ENCODE results near the gene AKT3. TPM values are rescaled to one million over a fixed set of nuclear protein-coding genes. Genes with fewer than 3 reads are reported as not detected.

Gene AKT3
- total and polyA plus RNA-seq, 2 experiments from 2014 or later = 3.5 to 13.0 TPM

DNA sequence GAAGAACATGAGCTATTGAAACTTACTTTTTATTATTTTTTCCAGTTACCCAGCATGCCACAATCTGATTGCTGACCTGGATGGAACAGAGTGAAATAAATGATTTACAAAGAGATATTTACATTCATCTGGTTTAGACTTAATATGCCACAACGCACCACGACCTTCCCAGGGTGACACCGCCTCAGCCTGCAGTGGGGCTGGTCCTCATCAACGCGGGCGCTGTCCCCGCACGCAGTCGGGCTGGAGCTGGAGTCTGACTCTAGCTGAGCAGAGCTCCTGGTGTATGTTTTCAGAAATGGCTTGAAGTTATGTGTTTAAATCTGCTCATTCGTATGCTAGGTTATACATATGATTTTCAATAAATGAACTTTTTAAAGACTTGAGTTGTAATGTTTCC is 350.3 kb downstream of the AKT3 start:
- no peaks in the 10 kb centered on the region for H3K9me3 ChIP-seq (ENCODE audit: low read depth)
- H3K79me2 ChIP-seq = no peaks in the 10 kb centered on the region
- H3K4me3 ChIP-seq = no peak overlapping the region
- H3K9me2 ChIP-seq (replicated peaks; ENCODE audit: insufficient read depth) = no peaks in the 10 kb centered on the region
- no peaks in the 10 kb centered on the region for H4K20me1 ChIP-seq (ENCODE audit: insufficient read depth, poor library complexity, severe bottlenecking)
- no peak for TF ChIP-seq EZH2phosphoT487 (IDR thresholded peaks at IDR 0.05; ENCODE audit: low read depth, severe bottlenecking, unreplicated experiment)
- TF ChIP-seq EZH2 (IDR thresholded peaks at IDR 0.05; ENCODE audit: borderline replicate concordance) = no peak
- TF ChIP-seq, protein P1, sequence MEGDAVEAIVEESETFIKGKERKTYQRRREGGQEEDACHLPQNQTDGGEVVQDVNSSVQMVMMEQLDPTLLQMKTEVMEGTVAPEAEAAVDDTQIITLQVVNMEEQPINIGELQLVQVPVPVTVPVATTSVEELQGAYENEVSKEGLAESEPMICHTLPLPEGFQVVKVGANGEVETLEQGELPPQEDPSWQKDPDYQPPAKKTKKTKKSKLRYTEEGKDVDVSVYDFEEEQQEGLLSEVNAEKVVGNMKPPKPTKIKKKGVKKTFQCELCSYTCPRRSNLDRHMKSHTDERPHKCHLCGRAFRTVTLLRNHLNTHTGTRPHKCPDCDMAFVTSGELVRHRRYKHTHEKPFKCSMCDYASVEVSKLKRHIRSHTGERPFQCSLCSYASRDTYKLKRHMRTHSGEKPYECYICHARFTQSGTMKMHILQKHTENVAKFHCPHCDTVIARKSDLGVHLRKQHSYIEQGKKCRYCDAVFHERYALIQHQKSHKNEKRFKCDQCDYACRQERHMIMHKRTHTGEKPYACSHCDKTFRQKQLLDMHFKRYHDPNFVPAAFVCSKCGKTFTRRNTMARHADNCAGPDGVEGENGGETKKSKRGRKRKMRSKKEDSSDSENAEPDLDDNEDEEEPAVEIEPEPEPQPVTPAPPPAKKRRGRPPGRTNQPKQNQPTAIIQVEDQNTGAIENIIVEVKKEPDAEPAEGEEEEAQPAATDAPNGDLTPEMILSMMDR (IDR thresholded peaks at IDR 0.05; ENCODE audit: poor library complexity) = no peak
- no peaks in the 10 kb centered on the region for H3K4me1 ChIP-seq (ENCODE audit: insufficient read depth)
- 96% methylated on average over 10 of the region's 10 CpGs for WGBS (ENCODE audit: low lambda C conversion rate, missing lambda C conversion rate)
- no peak overlapping the region for H3K27ac ChIP-seq
- H3K4me2 ChIP-seq = no peak overlapping the region
- no peak for DNase-seq (ENCODE audit: low spot score)
- H3K27me3 ChIP-seq = no peaks in the 10 kb centered on the region
- no peaks in the 10 kb centered on the region for H3K36me3 ChIP-seq (replicated peaks; ENCODE audit: insufficient read depth, low read depth)
- no peak overlapping the region for H2AFZ ChIP-seq

DNA sequence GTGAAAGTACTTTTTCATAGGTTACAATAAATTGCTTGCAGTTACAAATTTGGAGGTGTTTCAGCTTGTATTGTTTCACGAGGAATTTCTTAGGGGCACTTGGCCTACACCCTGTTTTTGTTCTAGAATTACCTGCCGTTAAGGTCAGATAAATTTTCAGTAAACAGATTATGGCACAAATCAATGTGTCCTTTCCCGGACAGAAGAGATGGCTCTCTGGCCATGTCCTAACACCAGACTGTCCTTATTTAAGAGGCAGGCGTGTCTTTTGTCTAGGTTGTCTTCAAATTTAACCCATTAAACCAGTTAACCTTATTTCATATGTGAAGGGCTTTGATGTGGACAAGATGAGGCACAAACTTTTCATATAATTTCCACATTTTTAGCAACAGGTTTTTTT is 350.8 kb downstream of the AKT3 start:
- Histone ChIP-seq H3K36me3 (replicated peaks; ENCODE audit: insufficient read depth, low read depth) (no peaks in the 10 kb centered on the region), H3K79me2 (no peaks in the 10 kb centered on the region), H3K4me1 (ENCODE audit: insufficient read depth) (no peaks in the 10 kb centered on the region), H3K4me2 (no peak overlapping the region), H3K27me3 (no peaks in the 10 kb centered on the region), H4K20me1 (ENCODE audit: insufficient read depth, poor library complexity, severe bottlenecking) (no peaks in the 10 kb centered on the region), H2AFZ (no peak overlapping the region), H3K9me3 (ENCODE audit: low read depth) (no peaks in the 10 kb centered on the region), H3K4me3 (no peak overlapping the region), H3K9me2 (replicated peaks; ENCODE audit: insufficient read depth) (no peaks in the 10 kb centered on the region), H3K27ac (no peak overlapping the region)
- DNase-seq (ENCODE audit: low spot score) = no peak
- whole genome bisulfite sequencing (ENCODE audit: low lambda C conversion rate, missing lambda C conversion rate) = 69% methylated on average over 4 of the region's 4 CpGs
- TF ChIP-seq EZH2 (IDR thresholded peaks at IDR 0.05; ENCODE audit: borderline replicate concordance) (no peak), EZH2phosphoT487 (IDR thresholded peaks at IDR 0.05; ENCODE audit: low read depth, severe bottlenecking, unreplicated experiment) (no peak)
- TF ChIP-seq, protein P1 (IDR thresholded peaks at IDR 0.05; ENCODE audit: poor library complexity) = no peak

DNA sequence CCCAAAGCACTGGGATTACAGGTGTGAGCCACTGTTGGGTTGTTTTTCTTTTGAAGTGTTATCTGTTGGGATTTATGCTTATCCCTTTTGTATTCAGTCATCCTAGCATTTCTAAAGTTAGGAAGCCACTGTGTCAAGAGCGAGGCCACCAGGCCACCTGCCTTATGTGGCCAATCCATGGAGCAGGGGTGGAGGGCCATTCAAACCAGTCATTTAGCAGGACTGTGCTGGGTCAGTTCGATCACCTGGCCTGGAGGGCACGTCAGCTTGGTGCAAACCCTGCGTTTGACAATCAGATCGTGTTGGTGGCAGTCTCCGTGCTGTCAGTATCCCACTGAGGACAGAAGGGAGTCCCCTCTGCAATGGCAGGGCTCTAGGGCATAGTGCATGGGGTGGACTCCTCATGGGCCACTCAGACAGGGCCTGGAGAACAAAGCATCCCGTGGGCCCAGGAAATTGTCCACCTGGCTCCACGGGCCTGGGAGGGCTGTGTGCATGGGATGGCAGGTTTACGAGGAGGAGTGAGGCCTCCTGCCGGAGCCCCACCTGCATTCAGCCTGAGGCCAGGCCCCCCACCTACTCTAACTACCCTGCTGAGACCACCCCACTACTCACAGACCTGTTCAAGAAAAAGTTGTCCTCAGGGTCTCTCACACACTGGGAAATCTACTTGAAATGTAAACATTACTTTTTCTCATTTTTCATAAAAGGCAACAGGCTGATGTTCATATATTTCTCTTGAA is 351.9 kb downstream of the AKT3 start:
- TF ChIP-seq EZH2 (IDR thresholded peaks at IDR 0.05; ENCODE audit: borderline replicate concordance) = no peak
- no peak for TF ChIP-seq EZH2phosphoT487 (IDR thresholded peaks at IDR 0.05; ENCODE audit: low read depth, severe bottlenecking, unreplicated experiment)
- TF ChIP-seq, protein P1 (IDR thresholded peaks at IDR 0.05; ENCODE audit: poor library complexity) = no peak
- Histone ChIP-seq H2AFZ (no peak overlapping the region), H3K27ac (no peak overlapping the region), H3K4me2 (no peak overlapping the region), H3K27me3 (no peaks in the 10 kb centered on the region), H3K79me2 (no peaks in the 10 kb centered on the region), H3K4me3 (no peak overlapping the region), H3K4me1 (ENCODE audit: insufficient read depth) (no peaks in the 10 kb centered on the region), H4K20me1 (ENCODE audit: insufficient read depth, poor library complexity, severe bottlenecking) (no peaks in the 10 kb centered on the region), H3K36me3 (replicated peaks; ENCODE audit: insufficient read depth, low read depth) (no peaks in the 10 kb centered on the region), H3K9me2 (replicated peaks; ENCODE audit: insufficient read depth) (no peaks in the 10 kb centered on the region), H3K9me3 (ENCODE audit: low read depth) (no peaks in the 10 kb centered on the region)
- no peak for DNase-seq (ENCODE audit: low spot score)
- 87% methylated on average over 10 of the region's 10 CpGs for WGBS (ENCODE audit: low lambda C conversion rate, missing lambda C conversion rate)
